SIG-M5 treated with dmso at 0.1 percent for 504 hours (cell line): ENCODE data around the gene CROCC.
A peak's percentile ranks its signal among the peaks of the same experiment; 100 is the strongest.
"Not testable (repeated sequence)": the region's sequence is repeated elsewhere in the genome, so short reads cannot be mapped to it uniquely, and the experiment has no call there.

Experiments used
- DNase-seq: peaks from one replicate; lab custom pipeline; 2025; ENCODE audit not compliant: unreplicated experiment; lab: John Stamatoyannopoulos, UW

CROCC gene

GRCh38 chr1:16895598-16896315 is 26.0 kb upstream of the CROCC start, which contains the start of gene RNU1-2:
Gene RNU1-2, plus strand, starts transcription at chr1:16895980.
- peak; percentile 98 for DNase-seq

GRCh38 chr1:16896316-16897055 is 25.2 kb upstream of the CROCC start:
- DNase-seq, result peak; percentile 44

GRCh38 chr1:16897653-16898052 is 24.1 kb upstream of the CROCC start:
- not testable (repeated sequence) for DNase-seq

- not testable (repeated sequence) for DNase-seq
Observed at GRCh38 chr1:16898298-16898697, 23.4 kb upstream of the CROCC start.

GRCh38 chr1:16899020-16899419 is 22.7 kb upstream of the CROCC start:
- not testable (repeated sequence) for DNase-seq

GRCh38 chr1:16900751-16901150 is 21.0 kb upstream of the CROCC start:
- no peak for DNase-seq

GRCh38 chr1:16901371-16901770 is 20.4 kb upstream of the CROCC start:
- DNase-seq, result not testable (repeated sequence)

- DNase-seq, result no peak
Observed at GRCh38 chr1:16903054-16903453, 18.7 kb upstream of the CROCC start.

GRCh38 chr1:16903458-16903796 is 18.3 kb upstream of the CROCC start:
- DNase-seq, result no peak

GRCh38 chr1:16904560-16905109 is 17.1 kb upstream of the CROCC start:
- DNase-seq, result peak; percentile 96

GRCh38 chr1:16905110-16905867 is 16.4 kb upstream of the CROCC start:
- peak; percentile 96 for DNase-seq

GRCh38 chr1:16905868-16906702 is 15.6 kb upstream of the CROCC start:
- DNase-seq, result no peak

GRCh38 chr1:16906873-16907272 is 14.9 kb upstream of the CROCC start:
- DNase-seq, result no peak

GRCh38 chr1:16907870-16908758 is 13.6 kb upstream of the CROCC start:
- DNase-seq, result no peak

GRCh38 chr1:16911851-16912721 is 9.6 kb upstream of the CROCC start:
- DNase-seq, result peak; percentile 44

GRCh38 chr1:16912742-16913141 is 9.0 kb upstream of the CROCC start:
- peak; percentile 28 for DNase-seq

- no peak for DNase-seq
Observed at GRCh38 chr1:16913181-16913832, 8.4 kb upstream of the CROCC start.
